ENCODE data around the gene HIVEP2. TPM values are rescaled to one million over a fixed set of nuclear protein-coding genes. Genes with fewer than 3 reads are reported as not detected.

HIVEP2 gene
- total RNA-seq, 2 donors from 2014 or later, result 1.7 to 2.4 TPM

- H3K4me3 ChIP-seq (ENCODE audit: low read length), result peak overlapping the region; percentile 4
Measured at GRCh38 chr6:142845143-142845571, 99.8 kb downstream of the HIVEP2 start.

DNA sequence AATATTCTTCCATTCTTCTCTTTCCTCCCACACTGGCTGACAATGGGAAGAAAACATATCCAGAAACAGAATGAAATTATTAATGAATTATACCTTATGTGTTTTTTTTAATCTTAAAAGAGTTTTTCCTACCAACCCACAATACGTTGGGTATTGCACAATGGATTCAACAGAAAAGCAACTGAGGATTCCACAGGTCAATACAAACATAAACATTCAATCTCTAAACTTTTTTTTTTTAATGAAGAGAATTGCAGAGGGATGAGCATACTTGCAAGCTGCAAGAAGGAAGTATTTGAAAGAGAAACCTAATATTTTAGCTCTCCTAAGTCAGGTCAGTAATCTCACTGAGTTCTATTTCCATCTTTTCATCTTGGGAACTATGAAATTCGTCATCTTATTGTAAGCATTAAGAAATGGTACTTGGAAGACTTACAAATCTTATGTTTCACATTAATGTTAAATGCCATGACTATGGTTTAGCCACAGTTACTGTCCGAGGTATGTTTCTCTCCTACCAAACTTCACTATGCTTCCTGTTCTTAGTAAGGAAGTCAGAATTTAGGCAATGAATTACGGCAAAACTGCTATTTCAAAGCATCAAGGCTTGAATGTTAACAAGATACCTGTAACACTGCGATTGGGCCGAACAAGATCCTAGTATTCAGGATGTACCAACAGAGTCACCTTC, 100.8 kb downstream of the HIVEP2 start:
- Histone ChIP-seq H3K4me1 (ENCODE audit: control insufficient read depth, insufficient read depth, low read length) (peaks cover 13% of the 10 kb centered on the region), H3K27ac (ENCODE audit: low read depth, low read length) (no peak overlapping the region), H3K9ac (ENCODE audit: extremely low read depth, low read length, poor library complexity, severe bottlenecking) (no peak overlapping the region), H3K9me3 (ENCODE audit: control insufficient read depth, low read length) (no peaks in the 10 kb centered on the region), H3K4me3 (ENCODE audit: low read length) (no peak overlapping the region), H3K27me3 (ENCODE audit: control insufficient read depth, insufficient read depth, low read length, poor library complexity, severe bottlenecking) (no peaks in the 10 kb centered on the region), H3K36me3 (ENCODE audit: control insufficient read depth, insufficient read depth, low read length) (no peaks in the 10 kb centered on the region)
- no peak for DNase-seq
- no peaks in the 10 kb centered on the region for H3K27me3 Mint-ChIP-seq (ENCODE audit: insufficient read depth)
- H3K9me3 Mint-ChIP-seq, result no peaks in the 10 kb centered on the region
- no peaks in the 10 kb centered on the region for H3K36me3 Mint-ChIP-seq (ENCODE audit: low read depth)
- H3K27ac Mint-ChIP-seq, result no peak overlapping the region
- 90 to 92% methylated on average over 2 to 6 of the region's 6 CpGs for WGBS, 2 experiments (ENCODE audit: insufficient coverage in 1 of 2, insufficient read length in 1 of 2)
- no peak overlapping the region for H3K4me3 Mint-ChIP-seq
- H3K4me1 Mint-ChIP-seq, result peaks cover 51% of the 10 kb centered on the region
- TF ChIP-seq CTCF (conservative IDR thresholded peaks at IDR 0.05), result no peak

More at GRCh38 chr6:142845143-142845571, 99.8 kb downstream of the HIVEP2 start:
- Histone ChIP-seq H3K27me3 (ENCODE audit: control insufficient read depth, insufficient read depth, low read length, poor library complexity, severe bottlenecking) (no peaks in the 10 kb centered on the region), H3K4me1 (ENCODE audit: control insufficient read depth, insufficient read depth, low read length) (peaks cover 13% of the 10 kb centered on the region), H3K36me3 (ENCODE audit: control insufficient read depth, insufficient read depth, low read length) (no peaks in the 10 kb centered on the region), H3K27ac (ENCODE audit: low read depth, low read length) (peak overlapping the region; percentile 97), H3K9me3 (ENCODE audit: control insufficient read depth, low read length) (no peaks in the 10 kb centered on the region), H3K9ac (ENCODE audit: extremely low read depth, low read length, poor library complexity, severe bottlenecking) (no peak overlapping the region)
- Mint-ChIP-seq H3K27ac (peak overlapping the region; percentile 71), H3K27me3 (ENCODE audit: insufficient read depth) (no peaks in the 10 kb centered on the region), H3K9me3 (no peaks in the 10 kb centered on the region), H3K36me3 (ENCODE audit: low read depth) (no peaks in the 10 kb centered on the region), H3K4me3 (peak overlapping the region; percentile 21), H3K4me1 (peaks cover 51% of the 10 kb centered on the region)
- TF ChIP-seq CTCF (conservative IDR thresholded peaks at IDR 0.05), result no peak
- 89% methylated on average over 1 of the region's 2 CpGs; no CpG with 5 or more reads in 1 of the 2 experiments for WGBS, 2 experiments (ENCODE audit: insufficient coverage in 1 of 2, insufficient read length in 1 of 2)
- no peak for DNase-seq

DNA sequence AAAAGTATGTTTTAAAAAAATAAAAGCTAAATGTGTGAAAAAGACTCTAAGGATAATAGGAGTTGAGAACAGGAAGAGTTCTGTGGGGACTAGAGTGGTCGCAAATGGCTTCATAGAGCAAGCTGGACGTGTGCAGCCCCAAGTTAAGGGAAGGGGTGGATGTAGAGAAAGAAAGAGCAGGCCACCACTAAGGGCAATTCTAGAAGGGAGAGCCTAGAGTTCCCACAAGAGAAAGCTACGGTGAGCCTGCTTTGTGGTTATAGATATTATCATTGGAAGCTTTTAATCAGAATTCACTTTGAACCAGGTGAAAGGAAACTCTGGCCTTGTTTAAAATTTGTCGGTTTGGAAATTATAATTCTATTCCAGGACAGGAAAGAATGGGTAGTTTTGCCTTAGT, 101.6 kb downstream of the HIVEP2 start:
- H3K36me3 Mint-ChIP-seq (ENCODE audit: low read depth), result no peaks in the 10 kb centered on the region
- DNase-seq, result no peak
- H3K27ac Mint-ChIP-seq, result peak overlapping the region; percentile 15
- H3K27me3 ChIP-seq (ENCODE audit: control insufficient read depth, insufficient read depth, low read length, poor library complexity, severe bottlenecking), result no peaks in the 10 kb centered on the region
- H3K9me3 Mint-ChIP-seq, result no peaks in the 10 kb centered on the region
- peaks cover 13% of the 10 kb centered on the region for H3K4me1 ChIP-seq (ENCODE audit: control insufficient read depth, insufficient read depth, low read length)
- H3K4me3 ChIP-seq (ENCODE audit: low read length), result no peak overlapping the region
- H3K36me3 ChIP-seq (ENCODE audit: control insufficient read depth, insufficient read depth, low read length), result no peaks in the 10 kb centered on the region
- WGBS, 2 experiments (ENCODE audit: insufficient coverage in 1 of 2, insufficient read length in 1 of 2), result 88 to 100% methylated on average over 4 of the region's 4 CpGs
- no peaks in the 10 kb centered on the region for H3K9me3 ChIP-seq (ENCODE audit: control insufficient read depth, low read length)
- no peak overlapping the region for H3K4me3 Mint-ChIP-seq
- H3K4me1 Mint-ChIP-seq, result peaks cover 51% of the 10 kb centered on the region
- TF ChIP-seq CTCF (conservative IDR thresholded peaks at IDR 0.05), result no peak
- no peak overlapping the region for H3K9ac ChIP-seq (ENCODE audit: extremely low read depth, low read length, poor library complexity, severe bottlenecking)
- no peaks in the 10 kb centered on the region for H3K27me3 Mint-ChIP-seq (ENCODE audit: insufficient read depth)
- peak overlapping the region; percentile 19 for H3K27ac ChIP-seq (ENCODE audit: low read depth, low read length)

Data from endodermal cell (in vitro differentiated cells).